BJ (cell line): ENCODE measurements around the gene LHFPL2. TPM values are rescaled to one million over a fixed set of nuclear protein-coding genes. Genes with fewer than 3 reads are reported as not detected.

Source experiments
- CTCF ChIA-PET: fragments of 350-600 bp; formaldehyde crosslinking; extraction: SDS; loops from one replicate; lab custom pipeline; 2021; ENCODE audit warnings: antibody characterized with exemption, inconsistent platforms; lab: Yijun Ruan, JAX
- POLR2A ChIA-PET: fragments of 300-600 bp; sonication (Branson Sonifier 250); formaldehyde crosslinking; extraction: SDS; loops from one replicate; lab custom pipeline; 2021; ENCODE audit warnings: antibody characterized with exemption; lab: Charles Lee
- DNase-seq: peaks from one replicate; pipeline ENCODE4 v3.0.0-alpha.2; 2011; ENCODE audit warnings: low read depth
- H3K27me3 ChIP-seq: 2 replicates; pipeline ENCODE4 v1.6.0; 2011; ENCODE audit warnings: low read length; ENCODE audit not compliant: control insufficient read depth, insufficient read depth
- H3K36me3 ChIP-seq: 2 replicates; pipeline ENCODE4 v1.5.1; 2011; ENCODE audit warnings: low read length; ENCODE audit not compliant: control insufficient read depth, insufficient read depth
- H3K4me3 ChIP-seq: 2 replicates; pipeline ENCODE4 v1.5.1; 2011; ENCODE audit warnings: low read depth, mild to moderate bottlenecking, control low read depth, low read length
- CTCF ChIP-seq: IDR thresholded peaks from 2 replicates; pipeline ENCODE4 v1.5.1; 2011; ENCODE audit warnings: low read depth, mild to moderate bottlenecking, control low read depth, inconsistent platforms, low read length, moderate library complexity; ENCODE audit not compliant: insufficient read depth
- polyA plus RNA-seq: library from polyadenylated mRNA; depleted of rRNA; stranded (reverse); fragments of >200 nt; gene quantifications from 2 replicates; pipeline ENCODE4 v1.2.3, GENCODE V29; 2011

The LHFPL2 gene
- polyA plus RNA-seq, 1 experiment, result 4.4 TPM

- Histone ChIP-seq H3K27me3 (no peaks in the 10 kb centered on the region), H3K4me3 (no peak overlapping the region), H3K36me3 (no peaks in the 10 kb centered on the region)
- POLR2A ChIA-PET, result no interaction called here
- no peak for TF ChIP-seq CTCF
- CTCF ChIA-PET, result interaction anchor here (0.6 to 2.2 kb wide), 2 partner anchors 40 to 252 kb away, joined by 4 to 10 read pairs; no protein-coding TSS in a partner anchor
- no peak for DNase-seq
Measured at GRCh38 chr5:78507531-78507930, 141.0 kb downstream of the LHFPL2 start.

GRCh38 chr5:78506261-78507024 lies 142.1 kb downstream of the LHFPL2 start:
- no peak for DNase-seq
- no peak for TF ChIP-seq CTCF
- no peaks in the 10 kb centered on the region for H3K27me3 ChIP-seq
- POLR2A ChIA-PET, result no interaction called here
- CTCF ChIA-PET, result interaction anchor here (0.7 to 1.4 kb wide), 2 partner anchors 9 to 10 kb away, joined by 3 read pairs; no protein-coding TSS in a partner anchor
- no peaks in the 10 kb centered on the region for H3K36me3 ChIP-seq
- no peak overlapping the region for H3K4me3 ChIP-seq

- Histone ChIP-seq H3K4me3 (no peak overlapping the region), H3K36me3 (no peaks in the 10 kb centered on the region), H3K27me3 (no peaks in the 10 kb centered on the region)
- ChIA-PET POLR2A (no interaction called here), CTCF (interaction anchor here (1.3 to 1.4 kb wide), 2 partner anchors 9 to 10 kb away, joined by 3 to 4 read pairs; no protein-coding TSS in a partner anchor)
- DNase-seq, result no peak
- TF ChIP-seq CTCF, result no peak
Measured at GRCh38 chr5:78505860-78506259, 142.7 kb downstream of the LHFPL2 start.

GRCh38 chr5:78504704-78505677 lies 143.6 kb downstream of the LHFPL2 start:
- H3K4me3 ChIP-seq, result no peak overlapping the region
- H3K36me3 ChIP-seq, result no peaks in the 10 kb centered on the region
- H3K27me3 ChIP-seq, result no peaks in the 10 kb centered on the region
- DNase-seq, result peak; percentile 99
- POLR2A ChIA-PET, result no interaction called here
- no peak for TF ChIP-seq CTCF
- CTCF ChIA-PET, result interaction anchor here (1.1 to 1.4 kb wide), 3 partner anchors 9 to 37 kb away, joined by 3 to 4 read pairs (median 3); no protein-coding TSS in a partner anchor
